BE2C (cell line): ENCODE results near the gene MAML2.

Experiments used
- DNase-seq: peaks from one replicate; pipeline ENCODE4 v3.0.0-alpha.2; 2020
- H3K27me3 ChIP-seq: fragments of 250-450 bp; sonication (Bioruptor Pico); 2 replicates; pipeline ENCODE4 v1.5.1; 2020; ENCODE audit warnings: mild to moderate bottlenecking
- H3K36me3 ChIP-seq: fragments of 250-450 bp; sonication (Bioruptor Pico); 2 replicates; pipeline ENCODE4 v1.5.1; 2020; ENCODE audit warnings: mild to moderate bottlenecking
- H3K4me1 ChIP-seq: fragments of 250-450 bp; sonication (Bioruptor Pico); 2 replicates; pipeline ENCODE4 v1.5.1; 2020
- H3K4me3 ChIP-seq: 2 replicates; pipeline ENCODE4 v1.5.1; 2011; ENCODE audit warnings: low read depth, low read length
- H3K9me3 ChIP-seq: fragments of 250-450 bp; sonication (Bioruptor Pico); 2 replicates; pipeline ENCODE4 v1.5.1; 2020
- CTCF ChIP-seq: IDR thresholded peaks from 2 replicates; pipeline ENCODE4 v1.5.1; 2012; ENCODE audit warnings: mild to moderate bottlenecking, low read depth, low read length

The MAML2 gene

DNA sequence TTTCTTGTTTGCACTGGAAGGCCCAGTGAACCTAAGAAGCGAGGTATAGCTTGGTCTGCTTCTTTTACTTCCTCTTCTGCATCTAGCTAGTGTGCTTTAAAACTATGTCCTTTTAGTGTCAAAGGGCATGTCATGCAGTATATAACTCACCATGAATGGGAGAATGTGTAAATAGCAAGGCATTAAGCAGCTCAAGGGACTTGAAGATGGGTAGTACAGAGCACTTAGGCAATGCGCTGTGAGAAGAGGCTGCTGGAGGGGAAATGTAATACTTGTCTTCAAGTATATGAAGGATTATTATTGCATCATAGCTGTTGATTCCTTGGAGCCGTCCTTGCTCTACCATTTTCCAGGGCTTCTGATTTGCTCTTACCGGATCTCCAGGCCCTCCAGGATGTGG, 7.6 kb downstream of the MAML2 start:
- DNase-seq, result no peak
- peaks cover 15% of the 10 kb centered on the region; the same call in 1 of the 2 replicates for H3K4me1 ChIP-seq
- no peak overlapping the region for H3K4me3 ChIP-seq
- no peaks in the 10 kb centered on the region for H3K36me3 ChIP-seq
- TF ChIP-seq CTCF, result no peak
- H3K27me3 ChIP-seq, result no peaks in the 10 kb centered on the region
- H3K9me3 ChIP-seq, result no peaks in the 10 kb centered on the region

- Histone ChIP-seq H3K27me3 (no peaks in the 10 kb centered on the region), H3K4me3 (no peak overlapping the region), H3K9me3 (no peaks in the 10 kb centered on the region), H3K4me1 (peaks cover 17% of the 10 kb centered on the region), H3K36me3 (no peaks in the 10 kb centered on the region)
- TF ChIP-seq CTCF, result no peak
- no peak for DNase-seq
Measured at GRCh38 chr11:96334219-96334618, 8.8 kb downstream of the MAML2 start.

DNA sequence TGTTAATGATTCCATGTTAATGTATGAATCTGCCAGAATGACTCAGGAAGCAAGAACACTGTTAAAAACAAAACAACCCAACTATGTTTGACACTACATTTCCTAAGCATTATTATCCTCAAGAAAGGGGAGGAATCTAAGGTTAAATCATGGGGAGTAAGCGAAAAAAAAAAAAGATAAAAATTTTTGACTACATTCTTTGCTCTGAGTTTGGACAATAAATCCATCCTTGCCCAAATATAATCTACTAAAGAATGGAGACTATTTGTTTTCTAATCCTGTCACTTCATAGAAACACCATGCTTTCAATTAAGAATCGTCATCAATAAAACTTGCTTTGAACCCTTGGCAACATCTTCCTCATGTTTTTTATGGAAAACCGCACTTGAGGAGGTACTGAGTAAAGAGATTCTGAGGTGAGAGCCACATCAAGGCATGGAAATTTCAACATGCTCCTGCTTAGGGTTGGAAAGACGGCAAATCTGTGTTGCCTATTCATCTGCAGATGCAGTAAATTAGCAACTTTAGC, 9.7 kb downstream of the MAML2 start:
- no peaks in the 10 kb centered on the region for H3K9me3 ChIP-seq
- no peak for DNase-seq
- peaks cover 25% of the 10 kb centered on the region for H3K4me1 ChIP-seq
- H3K36me3 ChIP-seq, result no peaks in the 10 kb centered on the region
- no peak overlapping the region for H3K4me3 ChIP-seq
- H3K27me3 ChIP-seq, result no peaks in the 10 kb centered on the region
- TF ChIP-seq CTCF, result no peak

DNA sequence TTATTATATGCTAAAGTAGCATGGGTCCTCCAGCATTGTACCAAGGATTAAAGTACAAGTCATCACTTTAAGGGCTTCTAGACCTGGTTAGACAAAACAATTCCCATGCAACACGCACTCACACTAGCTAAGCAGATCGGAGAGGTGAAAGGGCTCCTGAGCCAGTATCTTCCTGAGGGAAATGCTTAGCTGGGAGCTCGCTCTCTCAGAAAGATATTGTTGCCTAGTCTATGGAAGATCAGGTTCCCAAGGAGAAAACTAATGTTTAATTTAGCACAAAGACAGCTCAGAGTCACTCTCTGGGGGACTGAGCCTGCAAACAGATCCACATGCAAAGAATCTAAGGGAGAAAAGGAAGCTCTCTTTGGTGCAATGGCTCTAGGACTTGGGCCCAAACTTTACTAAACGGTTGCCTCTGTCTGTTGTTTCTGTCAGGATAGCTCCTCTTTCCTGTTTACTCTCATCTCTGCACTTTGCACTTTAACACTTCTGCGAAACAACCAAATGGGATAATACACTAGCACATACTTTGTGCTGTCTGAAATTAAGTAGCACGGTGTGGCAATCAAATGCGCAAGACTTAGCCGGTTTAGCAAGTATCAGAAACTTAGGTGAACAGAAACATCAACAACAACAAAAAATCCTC, 10.7 kb downstream of the MAML2 start:
- no peak for DNase-seq
- Histone ChIP-seq H3K27me3 (no peaks in the 10 kb centered on the region), H3K4me1 (peaks cover 15% of the 10 kb centered on the region), H3K36me3 (no peaks in the 10 kb centered on the region), H3K9me3 (no peaks in the 10 kb centered on the region), H3K4me3 (no peak overlapping the region)
- no peak for TF ChIP-seq CTCF

GRCh38 chr11:96331699-96332116, 11.3 kb downstream of the MAML2 start:
- no peak for TF ChIP-seq CTCF
- H3K9me3 ChIP-seq, result no peaks in the 10 kb centered on the region
- H3K27me3 ChIP-seq, result no peaks in the 10 kb centered on the region
- DNase-seq, result no peak
- peaks cover 10% of the 10 kb centered on the region for H3K4me1 ChIP-seq
- no peaks in the 10 kb centered on the region for H3K36me3 ChIP-seq
- no peak overlapping the region for H3K4me3 ChIP-seq

- Histone ChIP-seq H3K27me3 (no peaks in the 10 kb centered on the region), H3K9me3 (no peaks in the 10 kb centered on the region), H3K4me3 (no peak overlapping the region), H3K4me1 (peaks cover 10% of the 10 kb centered on the region), H3K36me3 (no peaks in the 10 kb centered on the region)
- no peak for DNase-seq
- no peak for TF ChIP-seq CTCF
Measured at GRCh38 chr11:96330511-96330859, 12.5 kb downstream of the MAML2 start.
